Stimulated activated CD4-positive, alpha-beta T cell treated with anti-CD3 and anti-CD28 coated beads, Interleukin-1b, Interleukin-23, amount 100 ng/mL, for 4 hours (primary cell): ENCODE measurements around the gene LRMDA.

Experiments
- DNase-seq, 2 donors: peaks; one replicate each; pipeline ENCODE4 v3.0.0-alpha.2; 2020; ENCODE audit warnings: low read depth in 2 of 2

LRMDA gene

DNA sequence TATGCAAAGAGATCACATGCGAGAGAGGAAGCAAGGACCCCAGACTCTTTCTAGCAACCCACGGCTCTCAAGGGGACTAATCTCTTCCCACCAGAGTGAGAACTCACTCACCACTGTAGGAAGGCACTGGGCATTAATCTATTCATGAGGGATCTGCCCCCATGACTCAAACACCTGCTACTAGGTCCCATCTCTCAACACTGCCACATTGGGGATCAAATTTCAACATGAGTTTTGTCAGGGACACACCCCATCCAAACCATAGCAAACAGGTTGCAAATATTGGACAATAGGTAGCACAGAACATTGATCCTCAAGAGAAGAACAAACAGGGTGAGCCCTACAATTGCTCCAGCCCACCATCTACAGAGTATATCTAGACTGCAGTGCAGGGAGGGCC lies 740.6 kb downstream of the LRMDA start:
- no peak for DNase-seq

DNA sequence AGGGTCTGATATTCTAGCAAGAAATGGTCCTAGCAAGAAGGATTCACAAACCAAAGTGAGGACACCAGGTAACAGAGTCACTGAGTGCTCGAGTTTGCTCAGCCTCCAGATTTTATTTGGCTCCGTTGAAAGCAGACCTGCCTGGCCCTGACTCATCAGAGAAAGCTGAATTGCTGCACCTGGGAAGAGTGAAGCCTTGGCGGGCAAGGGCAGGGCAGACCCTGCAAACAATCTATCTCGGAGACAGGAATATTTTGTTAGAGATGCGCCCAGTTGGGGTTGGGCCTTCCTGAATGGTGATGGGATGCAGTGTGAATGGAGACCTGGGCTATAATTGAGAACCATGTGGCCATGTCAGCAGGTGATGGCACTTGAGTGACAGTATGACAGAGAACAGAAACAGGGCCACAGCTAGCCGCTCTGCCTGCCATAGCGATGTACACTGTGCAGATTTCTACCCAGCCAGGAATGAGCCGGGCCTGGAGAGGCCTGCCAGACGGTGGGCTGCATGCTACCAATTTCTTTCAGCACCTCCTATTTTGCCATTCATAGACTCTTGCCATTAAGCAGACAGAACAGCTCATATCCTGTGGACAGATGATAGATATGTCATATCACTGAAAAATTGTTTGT lies 744.2 kb downstream of the LRMDA start:
- no peak for DNase-seq

DNA sequence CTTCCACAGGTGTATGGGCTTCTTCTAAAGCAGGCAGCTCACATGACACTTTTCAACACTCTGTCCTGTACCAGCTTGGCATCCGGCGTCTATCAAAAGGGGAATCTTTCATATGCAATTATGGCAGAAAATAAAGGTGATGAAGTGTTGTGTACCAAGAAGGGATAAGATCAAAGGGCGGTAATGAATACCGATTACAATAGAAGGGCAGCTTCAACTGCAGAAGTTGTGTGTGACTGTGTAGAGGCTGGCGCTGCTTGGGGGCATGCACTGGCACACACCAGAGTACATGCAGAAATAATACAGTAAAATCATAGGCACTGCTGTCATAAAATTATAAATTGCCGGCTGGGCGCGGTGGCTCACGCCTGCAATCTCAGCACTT lies 744.7 kb downstream of the LRMDA start:
- no peak for DNase-seq

DNA sequence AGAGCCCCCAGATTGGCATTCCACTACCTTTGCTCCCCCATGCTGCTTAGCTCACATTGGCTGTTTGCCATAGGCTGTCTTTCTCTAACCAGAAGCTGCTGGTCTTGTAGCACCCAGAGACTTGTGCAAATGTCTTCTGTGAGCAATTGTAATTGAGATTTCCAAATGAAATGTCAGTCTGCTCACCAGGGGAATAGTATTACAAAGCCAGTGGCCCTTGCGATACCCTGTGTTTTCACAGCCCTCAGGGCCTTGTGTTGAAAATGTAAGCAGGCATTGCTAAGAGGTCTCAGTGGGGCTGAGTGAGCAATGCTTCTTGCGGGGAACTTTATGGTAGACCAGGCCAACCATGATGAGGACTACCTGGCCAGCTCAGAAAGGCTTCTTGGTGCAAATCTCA lies 746.5 kb downstream of the LRMDA start:
- no peak for DNase-seq

DNA sequence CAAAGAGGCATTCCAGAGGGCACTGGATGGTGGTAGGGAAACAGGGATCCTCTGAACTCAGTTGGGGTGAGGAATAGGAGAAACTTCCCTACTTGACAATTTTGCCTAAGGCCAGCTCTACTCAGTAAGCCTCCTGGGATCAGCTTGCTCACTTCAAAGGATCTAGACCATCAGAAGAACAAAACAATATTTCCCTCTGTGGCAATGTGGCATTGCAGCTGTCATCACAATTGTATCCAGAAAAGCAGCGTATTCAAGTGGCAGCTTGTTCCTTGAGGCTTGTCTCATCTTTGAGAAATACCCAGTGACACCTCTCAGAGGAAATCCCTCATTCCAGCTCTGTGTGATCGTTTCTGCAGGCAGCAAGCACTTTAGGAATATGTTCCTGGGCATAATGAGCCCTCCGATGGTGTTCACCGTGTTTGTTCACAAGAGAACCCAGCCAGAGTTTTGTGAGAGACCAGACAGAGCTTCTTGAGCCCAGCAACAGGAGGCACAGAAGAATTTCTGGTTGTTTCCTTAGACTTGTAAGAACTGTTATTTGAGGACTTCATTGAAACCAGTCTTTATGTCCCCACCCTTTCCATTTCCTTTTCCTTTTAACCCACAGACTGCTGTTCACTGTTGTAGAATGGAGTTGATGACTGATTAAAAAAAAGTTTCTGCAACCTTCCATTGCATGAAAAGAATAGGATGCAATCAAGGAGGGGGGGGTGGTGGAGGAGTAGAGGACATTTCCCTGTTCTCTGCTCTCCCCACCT lies 747.3 kb downstream of the LRMDA start:
- DNase-seq, result no peak

DNA sequence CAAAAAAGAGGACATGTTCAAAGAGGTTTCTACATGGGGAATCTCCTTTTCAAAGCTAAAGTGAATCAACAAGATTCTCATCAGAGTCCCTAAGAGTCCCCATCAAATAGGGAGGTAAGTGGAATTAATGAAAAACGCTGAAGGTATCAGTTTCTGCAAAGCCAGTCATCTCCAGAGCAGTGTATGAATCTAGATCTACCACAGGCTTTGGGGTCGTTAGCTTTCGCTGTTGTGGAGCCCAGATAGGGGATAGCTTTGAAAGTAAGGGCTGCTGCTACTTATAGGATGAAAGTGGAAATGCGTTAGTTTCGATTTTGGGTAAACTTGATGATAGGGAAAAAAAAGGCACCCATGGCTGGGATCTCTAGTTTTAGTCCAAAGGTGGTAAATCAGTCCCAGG lies 748.4 kb downstream of the LRMDA start:
- no peak for DNase-seq

DNA sequence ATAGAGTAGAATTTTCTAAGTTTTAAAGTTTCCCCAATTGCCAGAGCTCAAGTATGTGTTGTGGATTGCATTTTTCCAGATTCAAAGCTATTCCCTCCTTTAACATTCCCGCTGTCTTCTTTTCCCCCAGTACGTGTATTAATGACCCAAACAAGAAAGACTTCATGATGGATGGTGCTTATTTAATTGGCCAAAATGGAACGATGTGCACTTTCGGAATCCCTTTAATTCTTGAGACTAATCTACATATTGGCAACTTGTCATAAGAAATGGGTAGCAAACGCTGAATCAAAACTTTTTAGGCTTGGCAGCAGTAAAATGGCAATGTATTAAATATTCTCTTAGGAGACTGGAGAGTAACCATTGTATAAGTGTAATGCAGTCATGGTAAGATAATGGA lies 753.2 kb downstream of the LRMDA start:
- DNase-seq, result no peak

DNA sequence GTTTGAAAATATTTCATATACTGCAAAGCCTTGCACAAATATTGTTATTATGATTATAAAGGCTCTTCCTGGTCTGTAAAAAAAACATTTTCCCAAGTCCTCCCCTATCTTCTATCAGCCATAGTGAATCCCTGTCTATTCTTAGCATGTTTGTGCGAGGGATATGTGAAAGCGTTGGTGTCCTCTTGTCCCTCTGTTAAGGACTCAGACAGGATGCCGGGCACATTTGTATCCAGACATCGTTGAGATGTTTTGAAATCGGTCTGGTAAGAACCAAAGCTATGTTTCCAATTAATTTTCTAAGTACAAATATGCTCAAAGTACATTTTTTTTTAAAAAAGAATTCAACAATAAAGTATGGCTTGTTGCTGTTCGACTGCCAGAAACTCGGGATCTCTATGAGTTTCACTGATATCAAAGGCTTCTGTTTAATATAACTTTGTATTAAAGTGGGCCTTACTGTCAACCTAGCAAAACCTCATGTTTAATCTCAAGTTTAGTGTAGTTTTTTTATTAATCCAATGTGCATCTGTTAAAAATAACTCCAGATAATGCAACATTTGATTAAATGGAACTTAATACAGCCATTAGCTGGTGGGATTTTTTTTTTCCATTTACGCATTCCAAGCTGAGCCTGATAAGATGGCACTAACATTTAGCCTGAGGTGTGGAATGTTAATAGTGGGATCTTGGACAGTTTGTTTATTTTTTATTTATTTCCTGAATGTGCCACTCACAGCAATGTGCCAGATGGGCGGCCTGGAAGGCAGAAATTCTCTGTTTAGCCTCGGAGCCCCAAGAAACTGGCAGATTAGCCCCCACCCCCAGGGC lies 754.3 kb downstream of the LRMDA start:
- DNase-seq, result no peak

DNA sequence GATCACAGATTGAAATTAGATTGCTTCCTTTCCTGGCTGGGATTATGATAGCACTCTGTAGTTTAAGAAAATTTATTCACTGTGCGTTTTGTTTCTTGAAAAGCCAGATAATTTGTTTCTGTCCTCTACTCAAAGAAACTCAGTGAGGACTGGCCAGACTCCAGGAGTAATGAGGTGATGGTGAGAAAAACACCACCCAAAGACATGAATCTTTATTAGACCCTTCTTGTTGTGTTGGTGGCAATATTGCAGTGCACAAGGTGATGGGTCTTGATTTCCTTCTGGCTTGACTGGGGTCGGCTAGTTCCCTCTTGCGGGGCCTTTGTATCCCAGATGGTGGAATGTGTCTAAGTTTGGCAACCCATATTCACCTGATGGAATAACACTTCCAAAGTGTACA lies 756.8 kb downstream of the LRMDA start:
- DNase-seq, result no peak

DNA sequence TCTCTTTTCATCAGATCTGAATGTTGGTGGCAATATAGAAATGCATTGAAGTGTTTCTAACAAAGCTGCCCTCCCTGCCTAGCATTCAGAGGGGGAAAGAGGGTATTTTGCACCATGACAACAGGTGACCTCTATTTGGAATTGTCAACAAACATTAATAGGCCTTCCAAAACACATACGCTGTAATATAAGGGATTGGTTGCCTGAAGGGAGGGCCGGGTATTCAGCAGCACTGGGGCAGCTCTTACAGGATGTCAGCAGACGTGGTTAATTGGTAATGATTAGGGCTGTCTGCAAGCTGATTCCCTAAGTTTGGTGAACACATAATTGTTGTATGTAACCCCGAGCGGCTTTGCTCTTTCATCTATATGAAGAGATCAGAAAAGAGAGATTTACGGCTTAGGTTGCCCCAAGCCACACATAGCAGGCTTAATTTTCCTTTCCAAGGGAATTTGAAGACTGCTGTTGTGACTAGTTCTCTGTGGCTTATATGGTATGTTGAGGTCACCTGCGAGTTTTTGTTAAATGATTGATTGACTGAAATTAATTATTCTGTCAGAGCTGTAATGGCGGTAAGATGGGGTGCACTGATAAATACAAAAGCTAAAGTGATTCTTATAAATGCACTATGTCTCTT lies 759.3 kb downstream of the LRMDA start:
- no peak for DNase-seq

DNA sequence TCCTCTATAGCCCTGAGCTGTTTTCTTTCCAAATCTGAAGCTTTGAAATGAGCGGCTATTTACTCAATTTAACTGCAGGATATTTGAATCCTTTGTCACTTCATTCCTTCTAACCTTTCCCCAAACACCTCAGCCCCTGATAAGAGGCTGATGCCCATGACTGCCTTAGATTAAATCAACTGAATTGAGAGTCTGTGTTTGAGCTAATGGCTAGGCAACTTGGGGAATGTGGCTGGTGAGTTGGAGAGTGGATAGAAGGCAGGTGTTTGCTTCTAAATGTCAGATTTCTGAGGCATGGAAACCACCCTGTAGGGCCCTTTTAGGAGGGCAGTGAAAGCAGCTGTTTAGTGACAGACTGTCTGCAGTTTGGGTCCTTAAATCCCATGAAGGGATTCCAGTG lies 759.9 kb downstream of the LRMDA start:
- DNase-seq, result no peak

DNA sequence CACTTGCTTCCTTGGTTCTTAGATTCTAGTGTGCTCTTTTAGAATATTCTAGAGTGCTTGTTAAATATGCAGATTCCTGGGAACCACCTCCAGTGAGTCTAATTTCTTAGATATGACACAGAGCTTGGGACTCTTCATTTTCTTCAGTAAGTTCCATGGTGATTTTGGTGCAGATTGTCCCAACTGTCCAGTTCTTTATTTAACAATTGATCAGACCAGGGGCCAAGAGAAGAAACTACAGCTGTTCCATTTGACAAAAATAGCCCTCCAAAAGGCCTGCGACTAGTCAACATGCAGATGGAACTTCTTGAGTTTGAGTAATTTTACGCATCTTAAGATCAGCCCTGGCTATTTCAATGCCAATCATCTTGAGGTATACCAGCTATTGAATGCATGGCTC lies 760.7 kb downstream of the LRMDA start:
- no peak for DNase-seq

DNA sequence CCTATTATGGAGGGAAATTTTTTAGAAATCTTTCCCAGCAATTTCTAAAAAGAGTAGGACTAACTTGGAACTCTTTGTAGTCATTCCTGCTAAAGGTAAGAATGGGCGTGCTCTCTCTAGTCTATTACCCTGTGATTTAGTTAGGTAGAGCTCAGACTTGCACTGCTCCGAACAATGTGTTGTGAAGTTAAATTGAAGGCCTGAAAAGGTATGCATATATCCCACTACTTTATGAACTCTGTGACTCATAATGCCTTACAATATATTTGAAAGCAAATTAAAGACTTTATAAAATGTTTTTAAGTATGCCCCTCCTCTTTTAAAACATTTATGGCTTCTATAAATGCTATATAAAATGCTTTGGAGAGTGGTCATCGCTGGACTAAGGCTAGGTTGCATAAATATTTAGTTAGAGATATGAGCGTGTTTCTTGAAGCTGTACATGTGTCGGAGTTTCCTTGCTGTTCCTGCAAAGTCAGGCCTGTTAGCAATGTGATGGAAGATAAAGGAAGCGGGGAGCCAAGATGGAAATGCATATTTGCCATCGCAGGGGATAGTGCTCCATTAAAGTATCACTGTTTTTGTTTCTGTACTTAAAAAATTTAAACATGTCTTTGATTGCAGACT lies 761.4 kb downstream of the LRMDA start:
- DNase-seq, result no peak

DNA sequence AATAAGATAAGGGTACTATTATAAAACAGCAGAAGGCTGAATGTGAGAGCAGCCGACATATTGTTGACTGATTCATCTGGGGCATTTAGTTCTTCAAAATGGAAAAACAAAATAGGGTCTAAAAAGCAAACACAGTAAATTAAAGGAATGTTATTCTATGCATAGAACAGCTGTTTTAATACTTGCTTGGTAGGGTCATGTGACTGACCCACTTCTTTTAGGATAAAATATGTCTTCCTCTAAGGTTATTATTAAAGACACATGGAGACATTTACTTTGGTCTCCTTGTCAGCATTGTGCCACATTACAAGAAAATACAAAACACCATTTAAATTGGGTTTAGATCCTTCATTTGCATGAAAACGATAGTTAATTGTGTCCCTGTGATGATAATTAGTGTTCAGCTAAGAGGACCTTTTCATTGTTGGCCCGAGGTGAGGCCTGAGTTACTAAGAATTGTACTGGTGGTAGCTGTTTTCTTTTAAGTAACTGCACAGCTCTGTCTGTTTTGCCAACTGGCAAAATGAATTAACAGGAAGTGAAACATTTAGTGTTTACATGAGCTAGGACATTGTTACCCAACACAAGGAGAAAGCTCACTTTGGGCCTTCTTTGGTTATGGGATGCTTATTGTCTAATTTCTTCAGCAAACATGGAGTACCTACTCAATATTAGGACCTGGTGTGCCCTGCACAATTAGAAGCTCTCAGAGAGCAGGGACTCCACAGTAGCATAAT lies 764.4 kb downstream of the LRMDA start:
- DNase-seq, result no peak

DNA sequence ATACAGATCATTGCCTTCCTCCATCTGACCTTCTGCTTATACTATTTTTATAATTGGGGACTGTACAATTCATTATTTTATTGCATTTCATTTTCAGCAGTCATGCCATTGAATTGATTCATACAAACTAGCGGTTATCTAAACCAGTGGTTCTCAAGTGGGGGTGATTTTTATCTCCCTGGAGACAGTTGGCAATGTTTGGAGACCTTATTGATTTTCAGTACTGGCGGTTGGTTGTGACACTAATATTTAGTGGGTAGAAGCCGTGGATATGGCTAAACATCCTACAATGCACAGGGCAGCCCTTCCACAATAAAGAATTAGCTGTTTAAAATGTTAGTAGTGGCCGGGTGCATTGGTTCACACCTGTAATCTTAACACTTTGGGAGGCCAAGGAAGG lies 765.9 kb downstream of the LRMDA start:
- no peak for DNase-seq

DNA sequence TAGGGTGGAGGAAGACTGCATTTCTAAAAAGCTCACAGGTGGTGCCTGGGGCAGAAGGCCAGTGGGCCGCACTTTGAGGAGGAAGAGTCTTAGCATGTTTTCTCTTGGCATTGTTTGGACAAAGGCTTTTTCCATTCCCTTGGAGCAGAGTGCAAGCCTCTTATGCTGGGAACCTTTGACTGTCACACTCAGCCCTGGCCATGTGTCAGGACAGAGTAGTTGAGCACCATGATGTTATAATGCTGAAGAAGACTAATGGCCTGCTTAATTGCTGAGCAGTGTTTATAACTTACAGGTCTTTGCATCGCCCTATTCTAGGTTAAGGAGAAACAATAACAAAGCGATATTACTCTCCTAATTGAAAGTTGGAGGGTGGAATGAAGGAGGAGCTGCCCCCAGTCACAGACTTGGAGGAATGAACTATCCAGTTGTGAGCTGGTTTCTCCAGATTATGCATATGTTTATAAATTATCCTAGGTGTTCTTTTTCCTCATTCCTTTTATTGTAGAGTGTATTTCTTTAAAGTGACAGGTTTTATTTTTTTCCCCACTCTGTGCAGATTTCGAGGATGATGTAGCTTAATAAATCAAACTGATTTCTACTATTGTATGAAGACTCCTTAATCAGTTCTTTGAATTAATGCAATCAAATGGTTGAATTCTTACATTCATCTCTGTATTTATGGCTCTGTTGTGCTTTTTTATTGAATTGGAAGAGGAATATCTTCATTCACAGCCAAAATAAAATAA lies 767.0 kb downstream of the LRMDA start:
- no peak for DNase-seq

DNA sequence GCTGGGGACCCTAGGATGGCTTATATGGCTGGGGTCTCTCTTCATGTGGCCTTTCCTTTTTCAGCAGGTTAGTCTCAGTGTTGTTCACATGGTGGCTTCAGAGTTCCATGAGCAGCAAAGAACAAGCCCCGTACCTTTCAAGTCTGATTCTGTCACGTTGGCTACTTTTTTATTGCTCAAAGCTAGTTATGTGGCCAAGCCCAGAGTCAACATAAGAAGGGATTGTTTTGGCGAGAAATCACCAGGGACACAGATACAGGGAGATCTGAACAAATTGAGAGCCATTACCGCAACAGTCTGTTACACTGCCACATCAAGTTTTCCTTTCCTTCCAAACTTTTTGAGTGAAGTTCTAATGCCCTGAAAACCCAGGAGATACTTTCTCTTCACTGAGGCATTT lies 770.5 kb downstream of the LRMDA start:
- DNase-seq, result no peak

DNA sequence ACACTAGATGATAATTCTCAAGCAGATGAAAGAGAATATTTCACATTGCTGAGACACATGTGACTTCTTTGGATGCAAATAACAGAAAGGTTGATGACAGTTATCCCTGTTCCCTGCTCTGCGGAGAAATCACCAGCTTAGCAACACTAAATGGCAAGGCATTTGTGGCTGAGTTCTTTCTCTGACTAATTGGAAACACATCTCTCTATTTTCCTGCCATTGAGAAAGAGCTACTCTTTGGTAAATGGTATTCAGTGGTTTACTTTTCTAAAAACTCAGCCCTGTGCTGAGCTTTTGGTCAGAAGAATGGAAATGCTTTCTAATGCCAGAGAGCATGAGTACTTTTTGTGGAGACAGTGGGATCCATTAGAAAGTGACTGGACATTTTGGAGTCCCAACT lies 771.4 kb downstream of the LRMDA start:
- no peak for DNase-seq

DNA sequence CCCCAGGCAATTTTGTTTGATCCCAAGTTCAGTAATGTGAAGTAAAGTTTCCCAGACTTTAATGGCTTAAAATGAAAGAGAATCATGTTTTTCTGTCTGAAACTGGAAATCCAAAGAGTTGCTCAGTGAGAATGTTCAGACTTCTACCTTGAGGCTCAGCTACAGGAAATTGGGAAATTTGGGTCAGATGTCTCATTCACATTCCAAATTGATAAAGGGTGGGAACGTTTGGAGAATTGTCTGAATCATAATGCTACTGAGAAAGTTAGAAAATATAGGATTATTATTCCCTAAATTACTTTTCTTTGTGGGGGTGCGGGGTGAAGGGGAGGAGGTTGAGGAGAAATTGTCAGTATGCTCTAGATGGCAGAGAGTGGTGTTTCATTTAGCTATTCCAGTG lies 773.9 kb downstream of the LRMDA start:
- no peak for DNase-seq

DNA sequence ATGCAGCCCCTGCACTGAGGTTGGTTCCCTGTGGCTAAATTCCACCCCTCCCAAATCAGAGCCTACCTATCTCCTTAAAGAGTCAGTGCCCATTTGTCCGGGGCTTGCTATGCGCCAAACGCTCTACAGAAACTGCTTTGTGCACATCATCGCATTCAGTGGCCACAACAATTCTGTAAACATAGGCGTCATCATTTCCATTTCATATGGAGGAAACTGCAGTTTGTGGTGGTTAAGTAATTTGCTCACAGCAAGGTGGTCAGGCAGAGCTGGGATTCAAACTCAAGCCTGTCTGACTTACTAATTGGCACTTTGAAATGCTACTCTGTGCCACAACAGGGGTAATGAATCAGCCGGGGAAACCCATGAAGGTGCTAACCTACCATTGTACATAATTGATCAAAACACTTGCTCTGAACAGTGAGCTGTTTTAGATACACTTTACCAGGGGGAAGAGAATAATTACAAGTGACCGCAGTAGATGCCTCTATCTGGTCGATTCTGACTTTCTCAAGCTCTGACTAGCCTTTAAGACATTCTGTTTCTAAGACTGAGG lies 775.5 kb downstream of the LRMDA start:
- DNase-seq, result no peak
